Effector memory CD4-positive, alpha-beta T cell (primary cell): ENCODE results near the gene SIRPB2.

Experiments used
- DNase-seq, 3 donors: peaks; one replicate each; pipeline ENCODE4 v3.0.0-alpha.2; 2020
- H3K27ac ChIP-seq: 2 replicates; pipeline ENCODE4 v1.7.0; 2013; ENCODE audit warnings: mild to moderate bottlenecking, low read length, moderate library complexity; ENCODE audit not compliant: insufficient read depth, poor library complexity, severe bottlenecking
- H3K27me3 ChIP-seq: replicated peaks from 2 replicates; pipeline ENCODE4 v1.7.0; 2013; ENCODE audit warnings: mild to moderate bottlenecking, low read length; ENCODE audit not compliant: insufficient read depth, control insufficient read depth, poor library complexity, severe bottlenecking
- H3K36me3 ChIP-seq: 2 replicates; pipeline ENCODE4 v1.7.0; 2013; ENCODE audit warnings: mild to moderate bottlenecking, low read length, moderate library complexity; ENCODE audit not compliant: control insufficient read depth, insufficient read depth
- H3K4me1 ChIP-seq: 2 replicates; pipeline ENCODE4 v1.7.0; 2013; ENCODE audit warnings: low read length, mild to moderate bottlenecking; ENCODE audit not compliant: control insufficient read depth, insufficient read depth, poor library complexity, severe bottlenecking
- H3K4me3 ChIP-seq: 2 replicates; pipeline ENCODE4 v1.7.0; 2013; ENCODE audit warnings: low read length, low read depth, mild to moderate bottlenecking; ENCODE audit not compliant: insufficient read depth, poor library complexity, severe bottlenecking
- H3K9me3 ChIP-seq: 2 replicates; pipeline ENCODE4 v1.7.0; 2013; ENCODE audit warnings: mild to moderate bottlenecking, low read length, moderate library complexity; ENCODE audit not compliant: control insufficient read depth

Gene SIRPB2

DNA sequence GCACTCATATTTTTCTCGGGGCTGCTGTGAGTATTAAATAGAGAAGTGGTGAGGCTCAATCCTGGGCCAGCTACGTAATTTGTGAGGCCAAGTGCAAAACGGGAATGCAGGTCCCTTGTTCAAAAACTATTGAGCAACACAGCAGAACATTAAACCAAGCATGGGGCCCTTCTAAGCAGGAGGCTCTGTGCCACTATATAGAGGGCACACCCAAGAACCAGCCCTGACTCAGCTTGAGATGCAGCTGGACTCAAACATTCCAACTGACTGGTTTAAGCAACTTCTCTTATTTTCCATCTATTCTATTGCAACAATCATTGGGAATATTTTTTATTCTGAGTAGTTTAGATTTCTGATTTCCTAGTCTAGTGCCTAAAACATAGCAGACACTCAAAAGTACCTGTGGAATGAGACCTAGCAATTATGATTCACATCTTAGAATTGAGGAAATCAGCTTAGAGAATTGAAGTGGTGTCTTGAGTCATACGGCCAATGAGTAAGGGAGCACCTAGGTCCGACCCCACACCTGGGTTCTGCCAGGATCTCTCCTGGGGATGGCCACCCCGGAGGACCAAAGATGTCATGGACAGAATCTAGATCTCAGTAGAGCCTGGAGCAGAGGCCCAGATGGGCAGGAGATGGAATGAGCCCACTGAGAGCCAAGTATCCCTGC lies 1.3 kb downstream of the SIRPB2 start:
- Histone ChIP-seq H3K27me3 (no peaks in the 10 kb centered on the region), H3K4me3 (no peak overlapping the region), H3K27ac (no peak overlapping the region)

DNA sequence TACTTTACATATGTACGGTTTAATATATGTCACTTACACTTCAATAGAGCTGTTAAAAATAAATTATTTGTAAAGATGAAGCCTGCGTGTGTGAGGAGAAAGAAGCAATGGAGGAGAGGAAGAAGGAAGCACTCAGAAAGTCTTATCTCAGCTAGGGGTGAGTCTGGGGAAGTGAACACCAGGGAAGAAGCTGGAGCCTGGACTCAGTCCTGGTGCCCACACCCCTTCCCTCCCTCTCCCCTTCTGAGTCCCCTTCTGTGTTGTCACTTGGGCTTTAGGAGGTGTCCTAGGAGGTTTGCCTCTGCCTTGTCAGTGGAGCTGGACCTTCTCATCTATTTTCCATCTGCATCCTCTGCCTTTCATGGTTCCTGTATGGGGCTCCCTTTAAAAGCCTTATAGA lies 1.9 kb downstream of the SIRPB2 start:
- no peaks in the 10 kb centered on the region for H3K9me3 ChIP-seq
- H3K4me1 ChIP-seq: no peaks in the 10 kb centered on the region
- no peak overlapping the region for H3K27ac ChIP-seq
- H3K4me3 ChIP-seq: no peak overlapping the region
- H3K36me3 ChIP-seq: no peaks in the 10 kb centered on the region
- DNase-seq: no peak
- H3K27me3 ChIP-seq: no peaks in the 10 kb centered on the region

More for the DNA sequence above, 1.3 kb downstream of the SIRPB2 start:
- Histone ChIP-seq H3K4me1 (no peaks in the 10 kb centered on the region), H3K36me3 (no peaks in the 10 kb centered on the region), H3K9me3 (no peaks in the 10 kb centered on the region)
- no peak for DNase-seq

DNA sequence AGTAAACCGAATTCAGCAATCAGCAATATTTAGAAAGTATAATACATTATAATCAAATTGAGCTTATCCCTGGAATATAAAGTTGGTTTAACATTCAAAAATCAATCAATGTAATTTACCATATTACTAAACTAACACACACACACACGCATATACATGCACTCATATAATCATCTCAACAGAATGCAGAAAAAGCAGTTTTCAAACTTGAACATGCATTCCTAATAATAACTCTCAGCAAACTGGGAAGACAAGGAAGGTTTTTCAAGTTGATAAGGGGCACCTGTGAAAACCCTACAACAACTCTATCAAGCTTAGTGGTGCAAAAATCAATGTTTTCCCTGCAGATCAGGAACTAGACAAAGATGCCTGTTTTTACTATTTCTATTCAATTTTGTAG lies 4.7 kb downstream of the SIRPB2 start:
- Histone ChIP-seq H3K9me3 (no peaks in the 10 kb centered on the region), H3K4me1 (no peaks in the 10 kb centered on the region), H3K27ac (no peak overlapping the region), H3K4me3 (no peak overlapping the region), H3K27me3 (no peaks in the 10 kb centered on the region), H3K36me3 (no peaks in the 10 kb centered on the region)
- no peak for DNase-seq

DNA sequence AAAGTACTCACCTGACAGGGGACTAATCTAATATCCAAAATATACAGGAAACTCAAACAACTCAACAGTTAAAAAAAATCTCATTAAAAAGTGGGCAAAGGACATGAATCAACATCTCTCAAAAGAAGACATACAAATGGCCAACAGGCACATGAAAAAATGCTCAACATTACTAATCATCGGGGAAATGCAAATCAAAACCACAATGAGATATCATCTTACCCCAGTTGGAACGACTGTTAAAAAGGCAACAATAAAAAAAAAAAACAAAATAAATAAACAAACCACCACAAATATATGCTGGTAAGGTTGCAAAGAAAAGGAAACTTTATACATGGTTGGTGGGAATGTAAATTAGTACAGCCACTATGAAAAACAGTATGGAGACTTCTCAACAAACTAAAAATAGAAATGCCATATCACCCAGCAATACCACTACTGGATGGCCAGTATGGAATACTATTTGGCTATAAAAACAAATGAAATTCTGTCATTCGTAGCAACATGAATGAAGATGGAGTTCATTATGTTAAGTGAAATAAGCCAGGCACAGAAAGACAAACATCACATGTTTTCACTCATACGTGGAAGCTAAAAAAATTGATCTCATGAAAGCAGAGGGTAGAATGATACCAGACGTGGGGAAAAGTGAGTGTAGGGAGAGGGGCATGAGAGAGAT lies 6.6 kb downstream of the SIRPB2 start:
- H3K27me3 ChIP-seq: no peaks in the 10 kb centered on the region
- H3K36me3 ChIP-seq: no peaks in the 10 kb centered on the region
- no peak for DNase-seq
- no peak overlapping the region for H3K27ac ChIP-seq
- no peaks in the 10 kb centered on the region for H3K9me3 ChIP-seq
- no peaks in the 10 kb centered on the region for H3K4me1 ChIP-seq
- H3K4me3 ChIP-seq: no peak overlapping the region

DNA sequence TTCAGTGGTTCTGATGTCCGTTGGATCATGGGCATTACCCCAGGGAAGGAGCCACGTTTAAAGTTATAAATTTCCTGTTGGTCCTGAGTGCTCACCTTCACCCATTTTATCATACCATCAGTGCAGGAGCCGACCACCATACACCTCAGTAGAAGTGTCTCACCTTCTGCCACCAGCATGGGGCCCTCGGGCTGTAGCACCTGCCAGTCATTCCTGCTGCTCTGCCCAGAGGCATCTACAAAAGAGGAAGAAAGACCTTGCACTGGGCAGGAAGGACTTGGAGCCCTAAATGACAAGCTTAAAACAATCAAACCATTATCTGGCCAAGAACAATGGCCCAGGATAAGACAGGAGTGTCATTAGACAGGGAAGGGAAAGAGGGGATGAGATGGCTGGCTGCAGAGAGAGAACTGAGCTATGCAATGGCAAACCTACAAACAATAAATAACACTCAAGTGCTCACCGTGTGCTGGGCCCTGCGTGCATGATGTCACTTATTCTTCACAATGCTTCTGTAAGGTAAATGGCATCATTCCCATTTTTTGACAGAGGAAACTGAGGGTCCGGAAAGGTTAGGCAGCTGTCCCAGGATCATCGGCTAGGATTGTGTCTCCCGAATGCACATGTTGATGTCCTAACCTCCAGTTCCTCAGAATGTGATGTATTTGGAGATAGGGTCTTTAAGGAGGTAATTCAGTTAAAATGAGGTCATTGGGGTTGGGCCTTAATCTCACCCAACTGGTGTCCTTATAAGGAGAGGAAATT lies 11.2 kb downstream of the SIRPB2 start:
- H3K27me3 ChIP-seq: no peaks in the 10 kb centered on the region
- no peak for DNase-seq
- H3K36me3 ChIP-seq: no peaks in the 10 kb centered on the region
- H3K4me1 ChIP-seq: no peaks in the 10 kb centered on the region
- H3K9me3 ChIP-seq: no peaks in the 10 kb centered on the region
- H3K4me3 ChIP-seq: no peak overlapping the region
- no peak overlapping the region for H3K27ac ChIP-seq

DNA sequence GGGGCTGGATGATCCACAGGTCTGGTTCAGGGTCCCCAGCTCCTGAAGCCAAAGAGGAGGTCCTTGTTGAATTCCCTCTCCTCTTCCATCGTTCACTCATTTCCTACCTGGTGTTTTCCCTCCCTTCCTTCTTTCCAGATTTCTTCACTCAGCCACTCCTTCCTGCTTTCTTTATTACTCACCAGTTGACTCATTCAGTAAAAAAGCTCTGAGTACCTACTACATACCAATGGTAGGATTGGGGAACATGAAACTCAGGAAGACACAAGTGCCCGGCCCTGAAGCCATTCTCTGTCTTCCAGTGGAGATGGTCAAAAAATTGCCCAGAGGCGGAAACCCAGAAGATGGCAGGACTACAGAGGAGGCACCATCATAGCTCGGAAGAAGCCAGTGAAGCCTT lies 12.7 kb downstream of the SIRPB2 start:
- Histone ChIP-seq H3K27ac (no peak overlapping the region), H3K4me3 (no peak overlapping the region), H3K27me3 (no peaks in the 10 kb centered on the region), H3K9me3 (no peaks in the 10 kb centered on the region), H3K36me3 (no peaks in the 10 kb centered on the region), H3K4me1 (no peaks in the 10 kb centered on the region)
- DNase-seq: no peak

DNA sequence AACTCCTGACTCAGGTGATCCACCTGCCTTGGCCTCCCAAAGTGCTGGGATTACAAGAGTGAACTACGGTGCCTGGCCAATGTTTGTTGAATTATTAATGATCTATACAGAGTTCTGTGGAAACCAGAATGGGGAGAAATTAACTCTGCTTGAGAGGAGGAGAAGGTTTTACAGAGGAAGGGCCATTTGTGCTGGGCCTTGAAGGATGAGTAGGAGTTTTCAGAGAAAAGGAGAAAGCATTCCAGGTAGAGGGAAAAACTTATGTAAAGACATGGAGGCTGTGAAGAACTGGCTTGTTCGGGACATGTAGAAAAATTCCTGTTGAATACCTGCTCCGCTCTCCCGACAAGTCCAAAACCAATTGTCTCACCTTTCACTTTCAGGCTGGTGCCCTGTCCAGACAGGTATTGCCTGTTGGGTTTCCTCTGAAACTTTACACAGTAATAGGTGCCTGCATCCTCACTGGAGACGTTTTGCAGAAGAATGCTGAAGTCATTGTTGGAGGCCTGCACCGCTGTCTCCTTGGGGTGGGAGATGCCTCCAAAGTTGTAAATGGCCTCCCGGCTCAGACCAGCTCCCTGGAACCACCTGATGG lies 13.2 kb downstream of the SIRPB2 start:
- H3K27ac ChIP-seq: no peak overlapping the region
- no peaks in the 10 kb centered on the region for H3K36me3 ChIP-seq
- no peak overlapping the region for H3K4me3 ChIP-seq

DNA sequence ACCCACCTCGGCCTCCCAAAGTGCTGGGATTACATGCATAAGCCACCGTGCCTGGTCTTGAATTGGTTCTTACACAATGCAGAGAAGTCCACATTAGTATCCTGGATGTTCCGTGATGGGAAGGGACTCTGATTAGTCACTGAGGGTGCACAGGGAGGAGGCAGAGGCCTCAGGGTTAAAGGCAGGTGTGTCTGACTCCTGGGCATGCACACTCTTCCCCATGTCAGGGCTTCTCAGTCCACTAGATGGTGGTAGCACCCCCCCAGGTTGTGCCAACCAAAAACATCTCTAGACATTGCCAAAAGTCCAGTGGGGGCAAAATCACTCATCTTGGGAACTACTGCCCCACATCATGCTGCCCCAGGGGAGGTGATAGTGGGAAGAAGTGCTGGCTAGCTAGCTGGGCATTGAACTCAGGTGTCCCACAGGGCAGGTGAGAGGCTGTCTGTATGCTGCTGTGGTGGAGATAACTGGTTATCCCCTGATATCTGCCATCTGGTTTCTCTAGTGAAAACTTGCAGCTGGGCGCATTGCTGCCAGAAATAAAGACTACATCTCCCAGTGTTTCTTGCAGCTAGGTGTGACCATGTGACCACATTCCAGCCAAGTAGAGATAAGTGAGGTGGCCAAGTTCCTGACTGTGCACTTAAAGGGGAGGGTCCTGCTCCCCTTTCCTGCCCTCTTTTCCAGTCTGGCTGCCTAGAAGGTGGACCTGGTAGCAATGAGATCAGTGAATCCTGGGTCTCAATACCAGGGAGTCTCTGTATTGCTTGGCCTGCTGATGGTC lies 16.2 kb downstream of the SIRPB2 start:
- H3K9me3 ChIP-seq: no peaks in the 10 kb centered on the region
- H3K4me1 ChIP-seq: no peaks in the 10 kb centered on the region
- H3K4me3 ChIP-seq: no peak overlapping the region
- H3K27ac ChIP-seq: no peak overlapping the region
- no peak for DNase-seq
- H3K36me3 ChIP-seq: no peaks in the 10 kb centered on the region
- no peaks in the 10 kb centered on the region for H3K27me3 ChIP-seq

More for the DNA sequence above, 13.2 kb downstream of the SIRPB2 start:
- DNase-seq: no peak
- Histone ChIP-seq H3K4me1 (no peaks in the 10 kb centered on the region), H3K27me3 (no peaks in the 10 kb centered on the region), H3K9me3 (no peaks in the 10 kb centered on the region)

DNA sequence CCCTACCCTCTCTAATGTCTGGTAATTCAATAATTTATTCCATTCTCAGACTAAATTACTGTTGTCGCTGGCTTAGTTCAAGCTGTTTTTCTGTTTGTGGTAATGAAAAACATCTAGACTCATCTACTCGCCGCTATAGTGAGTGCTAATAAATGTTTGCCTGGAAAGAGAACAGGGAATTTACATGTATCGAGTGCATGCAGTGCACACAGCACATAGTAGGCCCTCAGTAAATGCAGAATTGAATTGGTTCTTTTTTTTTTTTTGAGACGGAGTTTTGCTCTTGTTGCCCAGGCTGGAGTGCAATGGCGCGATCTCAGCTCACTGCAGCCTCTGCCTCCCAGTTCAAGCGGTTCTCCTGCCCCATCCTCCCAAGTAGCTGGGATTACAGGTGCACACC lies 16.9 kb downstream of the SIRPB2 start:
- no peak for DNase-seq
- no peak overlapping the region for H3K27ac ChIP-seq
- H3K4me3 ChIP-seq: no peak overlapping the region
- no peaks in the 10 kb centered on the region for H3K36me3 ChIP-seq
- no peaks in the 10 kb centered on the region for H3K9me3 ChIP-seq
- H3K27me3 ChIP-seq: no peaks in the 10 kb centered on the region
- H3K4me1 ChIP-seq: no peaks in the 10 kb centered on the region
